HCT116 (cell line): ENCODE data around the gene DDI2.

Experiments used
- CEBPB ChIP-seq: IDR thresholded peaks from 2 replicates; pipeline ENCODE4 v1.6.1; 2012; ENCODE audit warnings: low read depth
- CTCF ChIP-seq, 3 experiments: fragments of 200-600 bp in 1 of 3; sonication (generic) in 1 of 3; IDR thresholded peaks in 2 of 3; conservative IDR thresholded peaks in 1 of 3; 2 replicates each; pipeline ENCODE4 v1.5.1; 2012 to 2017; ENCODE audit warnings: low read depth in 2 of 3, low read length in 2 of 3, antibody characterized with exemption in 1 of 3, borderline replicate concordance in 1 of 3, control low read depth in 1 of 3, mild to moderate bottlenecking in 1 of 3, mixed read lengths in 1 of 3, mixed run types in 1 of 3, moderate library complexity in 1 of 3; ENCODE audit not compliant: insufficient read depth in 1 of 3
- EZH2 ChIP-seq: fragments of 200-600 bp; sonication (generic); IDR thresholded peaks from 2 replicates; pipeline ENCODE4 v1.6.1; 2017; ENCODE audit warnings: antibody characterized with exemption, mixed run types
- EZH2phosphoT487 ChIP-seq: fragments of 200-600 bp; IDR thresholded peaks from 2 replicates; pipeline ENCODE4 v1.6.1; 2018; ENCODE audit warnings: antibody characterized with exemption, borderline replicate concordance
- JUND ChIP-seq: IDR thresholded peaks from 2 replicates; pipeline ENCODE4 v1.6.1; 2012
- MAX ChIP-seq: IDR thresholded peaks from 2 replicates; pipeline ENCODE4 v1.6.1; 2012
- POLR2A ChIP-seq: IDR thresholded peaks from 2 replicates; pipeline ENCODE4 v1.7.0; 2011; ENCODE audit warnings: borderline replicate concordance; ENCODE audit not compliant: insufficient read depth, insufficient read length; ENCODE audit errors: extremely low read depth
- POLR2AphosphoS5 ChIP-seq: IDR thresholded peaks from 2 replicates; pipeline ENCODE4 v1.6.1; 2011; ENCODE audit warnings: mild to moderate bottlenecking, low read depth, low read length, moderate library complexity
- RAD21 ChIP-seq: IDR thresholded peaks from 2 replicates; pipeline ENCODE4 v1.6.1; 2012; ENCODE audit warnings: low read depth, mild to moderate bottlenecking
- SIN3A ChIP-seq: IDR thresholded peaks from 2 replicates; pipeline ENCODE4 v1.6.1; 2012; ENCODE audit warnings: low read depth
- TCF7L2 ChIP-seq: IDR thresholded peaks from 2 replicates; pipeline ENCODE4 v1.7.0; 2011; ENCODE audit warnings: borderline replicate concordance, inconsistent platforms; ENCODE audit not compliant: insufficient read depth, insufficient read length; ENCODE audit errors: extremely low read depth
- ZBTB33 ChIP-seq: IDR thresholded peaks from 2 replicates; pipeline ENCODE4 v1.6.1; 2011; ENCODE audit warnings: mild to moderate bottlenecking, low read length, moderate library complexity; ENCODE audit not compliant: insufficient replicate concordance; ENCODE audit errors: extremely low read depth
- ZNF274 ChIP-seq: fragments of 200-500 bp; sonication (Bioruptor generic); IDR thresholded peaks from 2 replicates; pipeline ENCODE4 v1.6.1; 2014; ENCODE audit warnings: mild to moderate bottlenecking, low read depth, low read length, inconsistent platforms

GRCh38 chr1:15624133-15624714 is 7.0 kb downstream of the DDI2 start:
- TF ChIP-seq CTCF (IDR thresholded peaks at IDR 0.05 in 2 of 3, conservative IDR thresholded peaks at IDR 0.05 in 1 of 3; ENCODE audit: borderline replicate concordance in 1 of 3, insufficient read depth in 1 of 3, low read depth in 2 of 3, low read length in 2 of 3) = no peak
- no peak for TF ChIP-seq JUND
- no peak for TF ChIP-seq POLR2AphosphoS5
- TF ChIP-seq ZBTB33 = no peak
- no peak for TF ChIP-seq EZH2
- no peak for TF ChIP-seq CEBPB
- TF ChIP-seq ZNF274 = no peak
- no peak for TF ChIP-seq POLR2A
- no peak for TF ChIP-seq TCF7L2
- no peak for TF ChIP-seq SIN3A
- no peak for TF ChIP-seq MAX
- TF ChIP-seq EZH2phosphoT487 = no peak
- no peak for TF ChIP-seq RAD21
